ENCODE data around the gene MATK.

MATK gene

DNA sequence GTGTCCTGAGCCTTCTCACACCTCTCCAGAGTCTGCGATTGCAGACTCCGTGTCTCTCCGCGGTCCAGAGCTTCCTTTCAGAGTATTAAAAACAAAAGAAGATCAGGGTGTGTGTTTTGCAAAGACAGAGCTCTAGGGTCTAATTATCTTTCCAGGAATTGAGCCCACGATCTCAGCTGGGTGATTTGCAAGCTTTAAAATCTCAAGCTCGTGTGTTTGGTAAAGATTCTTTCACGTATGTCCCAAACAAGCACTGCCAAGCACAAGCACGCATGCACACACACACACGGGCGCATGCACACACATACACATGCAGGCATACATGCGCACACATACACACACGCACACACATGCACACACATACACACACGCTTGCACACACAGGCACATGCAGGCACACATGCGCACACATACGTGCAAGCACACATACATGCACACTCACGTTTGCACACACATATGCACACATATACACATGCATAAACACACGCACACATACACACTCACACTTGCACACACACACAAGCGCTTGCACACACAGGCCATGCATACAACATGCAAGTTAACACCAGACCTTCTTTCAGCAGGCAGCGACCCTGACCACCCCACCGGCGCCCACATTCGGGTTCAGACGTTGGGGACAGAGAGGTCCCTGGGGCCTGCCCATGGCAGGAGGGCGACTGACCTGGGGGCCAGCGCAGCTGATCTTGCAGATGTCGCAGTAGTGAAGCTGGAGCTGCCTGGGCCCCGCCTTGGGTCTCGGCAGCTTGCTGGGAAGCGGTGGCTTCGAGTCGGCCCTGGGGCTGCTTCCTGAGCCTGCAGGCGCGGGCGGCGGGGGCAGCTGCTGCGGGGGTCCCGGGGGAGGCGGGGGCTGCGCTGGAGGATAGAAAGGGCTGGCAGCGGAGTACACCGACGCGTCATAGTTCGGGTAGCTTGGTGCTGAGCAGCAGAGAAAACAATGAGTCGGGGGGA lies 44.7 kb upstream of the MATK start:
- TF ChIP-seq, protein P1, sequence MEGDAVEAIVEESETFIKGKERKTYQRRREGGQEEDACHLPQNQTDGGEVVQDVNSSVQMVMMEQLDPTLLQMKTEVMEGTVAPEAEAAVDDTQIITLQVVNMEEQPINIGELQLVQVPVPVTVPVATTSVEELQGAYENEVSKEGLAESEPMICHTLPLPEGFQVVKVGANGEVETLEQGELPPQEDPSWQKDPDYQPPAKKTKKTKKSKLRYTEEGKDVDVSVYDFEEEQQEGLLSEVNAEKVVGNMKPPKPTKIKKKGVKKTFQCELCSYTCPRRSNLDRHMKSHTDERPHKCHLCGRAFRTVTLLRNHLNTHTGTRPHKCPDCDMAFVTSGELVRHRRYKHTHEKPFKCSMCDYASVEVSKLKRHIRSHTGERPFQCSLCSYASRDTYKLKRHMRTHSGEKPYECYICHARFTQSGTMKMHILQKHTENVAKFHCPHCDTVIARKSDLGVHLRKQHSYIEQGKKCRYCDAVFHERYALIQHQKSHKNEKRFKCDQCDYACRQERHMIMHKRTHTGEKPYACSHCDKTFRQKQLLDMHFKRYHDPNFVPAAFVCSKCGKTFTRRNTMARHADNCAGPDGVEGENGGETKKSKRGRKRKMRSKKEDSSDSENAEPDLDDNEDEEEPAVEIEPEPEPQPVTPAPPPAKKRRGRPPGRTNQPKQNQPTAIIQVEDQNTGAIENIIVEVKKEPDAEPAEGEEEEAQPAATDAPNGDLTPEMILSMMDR (conservative IDR thresholded peaks at IDR 0.05; ENCODE audit: low read length): no peak
- no peak for DNase-seq (ENCODE audit: low read depth)
- H3K4me3 ChIP-seq (ENCODE audit: low read length): no peak overlapping the region

DNA sequence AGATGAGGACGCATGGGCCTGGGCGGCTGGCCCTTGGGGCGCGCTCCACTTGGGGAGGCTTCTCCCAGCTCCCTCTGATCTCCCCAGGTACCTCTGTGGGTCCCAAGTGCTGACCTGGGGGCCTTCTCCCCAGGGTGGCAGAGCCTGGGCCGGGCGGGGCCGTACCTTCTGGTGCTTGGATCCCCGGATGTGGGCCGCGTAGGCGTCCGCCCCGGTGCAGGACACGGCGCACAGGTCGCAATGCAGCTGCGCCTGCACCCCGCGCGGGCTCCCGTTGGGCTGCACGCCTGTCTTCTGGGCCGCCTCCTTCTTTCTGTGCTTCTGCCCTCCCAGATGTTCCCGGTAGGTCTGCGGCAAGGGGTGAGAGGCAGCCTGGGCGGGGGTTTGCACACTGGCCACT lies 41.1 kb upstream of the MATK start:
- DNase-seq (ENCODE audit: low read depth): no peak
- no peak overlapping the region for H3K4me3 ChIP-seq (ENCODE audit: low read length)
- TF ChIP-seq, protein P1 (conservative IDR thresholded peaks at IDR 0.05; ENCODE audit: low read length): no peak

DNA sequence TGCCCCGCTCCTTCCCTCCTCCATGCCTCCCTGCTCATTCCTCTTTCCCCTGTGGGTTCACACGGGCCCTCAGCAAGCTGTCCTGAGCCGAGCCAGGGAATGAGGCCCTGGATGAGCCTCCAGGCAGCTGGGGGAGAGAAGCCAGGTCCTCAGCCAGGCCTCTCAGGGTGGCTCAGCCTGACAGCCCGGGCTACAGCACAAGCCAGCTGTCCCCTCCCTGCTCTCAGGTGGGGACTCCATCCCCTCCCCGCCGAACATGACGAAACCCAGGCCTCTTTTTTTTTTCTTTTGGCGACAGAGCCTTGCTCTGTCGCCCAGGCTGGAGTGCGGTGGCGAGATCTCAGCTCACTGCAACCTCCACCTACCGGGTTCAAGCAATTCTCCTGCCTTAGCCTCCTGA lies 40.0 kb upstream of the MATK start:
- DNase-seq (ENCODE audit: low read depth): no peak
- TF ChIP-seq, protein P1 (conservative IDR thresholded peaks at IDR 0.05; ENCODE audit: low read length): no peak

DNA sequence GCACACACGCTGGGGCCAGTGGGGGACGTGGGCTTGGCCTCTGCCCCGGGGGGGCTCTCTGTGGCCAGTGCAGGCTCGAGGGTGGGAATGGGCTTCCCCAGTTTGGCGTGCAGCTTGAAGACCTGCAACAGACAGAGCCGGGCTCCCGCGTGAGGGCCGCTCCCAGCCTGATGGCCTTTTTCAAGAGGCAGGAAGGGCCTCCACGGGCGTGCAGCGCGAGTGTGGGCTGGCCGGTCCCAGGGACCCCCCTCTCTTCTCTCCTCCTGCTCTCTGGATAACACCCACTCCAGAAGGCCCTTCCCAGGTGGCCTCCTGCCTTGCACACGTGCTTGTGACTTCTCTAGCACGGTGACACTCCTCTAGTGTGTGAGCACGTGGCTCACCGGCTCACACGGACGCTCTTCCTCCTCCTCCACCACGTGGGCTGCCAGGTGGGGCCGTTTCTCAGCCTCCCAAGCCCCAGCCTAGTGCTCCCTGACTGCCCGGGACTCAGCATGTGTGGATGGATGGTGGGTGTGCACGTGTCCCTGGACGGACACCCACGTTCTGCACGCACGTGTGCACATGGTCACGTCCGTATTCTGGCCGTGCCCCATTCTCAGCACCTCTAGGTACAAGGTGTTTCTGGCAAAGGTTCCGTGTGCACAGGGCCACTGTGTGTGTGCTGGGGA lies 39.2 kb upstream of the MATK start:
- no peak overlapping the region for H3K4me3 ChIP-seq (ENCODE audit: low read length)
- no peak for DNase-seq (ENCODE audit: low read depth)
- TF ChIP-seq, protein P1 (conservative IDR thresholded peaks at IDR 0.05; ENCODE audit: low read length): no peak

More for the DNA sequence above, 40.0 kb upstream of the MATK start:
- H3K4me3 ChIP-seq (ENCODE audit: low read length): no peak overlapping the region

DNA sequence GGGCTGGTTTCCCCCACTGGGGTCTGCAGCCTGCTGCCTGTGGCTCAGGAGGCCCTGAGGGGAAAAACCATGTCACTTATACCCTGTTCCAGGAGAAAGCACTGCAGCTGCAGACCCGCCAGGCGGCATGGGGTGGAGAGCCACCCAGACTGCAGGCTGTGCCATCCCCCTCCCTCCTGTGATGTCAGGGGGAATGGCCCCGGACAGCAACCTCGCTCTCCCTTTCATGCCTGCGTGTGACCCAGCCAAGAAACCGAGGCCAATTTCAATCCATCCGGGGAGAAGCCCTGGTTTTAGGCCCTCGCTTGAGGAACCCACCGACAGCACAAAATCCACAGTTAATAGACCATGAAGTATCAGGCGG lies 37.2 kb upstream of the MATK start:
- no peak overlapping the region for H3K4me3 ChIP-seq (ENCODE audit: low read length)
- DNase-seq (ENCODE audit: low read depth): no peak
- TF ChIP-seq, protein P1 (conservative IDR thresholded peaks at IDR 0.05; ENCODE audit: low read length): no peak

DNA sequence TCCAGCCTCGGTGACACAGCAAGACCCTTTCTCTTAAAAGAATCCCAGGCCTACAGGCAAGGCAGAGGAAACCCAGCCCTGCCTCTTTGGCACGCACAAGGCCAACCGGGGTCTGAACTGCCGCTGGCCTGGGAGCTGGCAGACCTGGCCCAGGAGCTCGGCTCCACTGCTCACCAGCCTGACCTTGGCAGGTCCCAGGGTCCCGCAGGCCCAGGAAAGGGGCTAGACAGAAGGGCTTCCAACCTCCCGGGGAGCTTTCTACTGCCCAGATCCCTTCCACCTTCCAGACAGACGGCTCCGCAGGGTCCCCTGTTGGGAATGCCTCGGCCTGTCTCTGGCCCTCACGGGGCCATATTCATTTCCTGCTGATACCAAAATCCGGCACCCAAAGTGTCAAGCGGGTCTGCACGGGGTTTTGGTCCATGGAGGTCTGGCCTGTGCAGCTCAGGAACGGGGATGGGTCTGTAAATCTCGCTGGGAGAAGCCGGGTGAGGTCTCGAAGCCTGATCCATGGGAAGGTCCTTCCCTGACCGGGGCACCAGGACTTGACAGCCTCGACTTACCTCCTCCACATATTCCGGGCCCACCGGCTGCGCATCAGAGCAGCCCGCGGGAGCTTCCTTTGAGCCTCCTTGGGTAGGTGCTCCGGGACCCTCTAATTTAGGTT lies 36.6 kb upstream of the MATK start:
- TF ChIP-seq, protein P1 (conservative IDR thresholded peaks at IDR 0.05; ENCODE audit: low read length): no peak
- H3K4me3 ChIP-seq (ENCODE audit: low read length): no peak overlapping the region
- DNase-seq (ENCODE audit: low read depth): no peak
